GM18868 (cell line): ENCODE measurements around the gene MFSD2B.
"Not testable (repeated sequence)": the region's sequence is repeated elsewhere in the genome, so short reads cannot be mapped to it uniquely, and the experiment has no call there.

Experiments
- ATAC-seq: cut with Tn5 transposase; IDR thresholded peaks from one replicate; pipeline ENCODE4 v1.9.1; 2021; ENCODE audit warnings: mild to moderate bottlenecking, moderate library complexity; ENCODE audit not compliant: unreplicated experiment

The MFSD2B gene

DNA sequence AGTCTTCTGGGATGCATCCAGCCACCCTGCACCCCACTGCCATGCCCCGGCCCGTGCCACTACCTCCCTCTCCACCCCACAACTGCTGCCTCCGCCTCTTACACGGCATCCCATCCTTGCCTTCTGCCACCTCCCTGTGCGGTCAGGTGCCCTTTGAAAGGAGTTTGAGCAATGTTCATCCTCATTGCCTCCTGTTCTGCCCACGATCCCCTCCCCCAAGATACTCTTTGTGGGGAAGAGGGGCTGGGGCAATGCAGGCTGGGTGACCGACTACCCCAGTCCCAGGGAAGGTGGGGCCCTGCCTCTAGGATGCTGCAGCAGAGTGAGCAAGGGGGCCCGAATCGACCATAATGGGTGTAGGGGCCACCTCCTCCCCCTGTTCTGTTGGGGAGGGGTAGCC is 8.4 kb downstream of the MFSD2B start:
- ATAC-seq, result no peak

DNA sequence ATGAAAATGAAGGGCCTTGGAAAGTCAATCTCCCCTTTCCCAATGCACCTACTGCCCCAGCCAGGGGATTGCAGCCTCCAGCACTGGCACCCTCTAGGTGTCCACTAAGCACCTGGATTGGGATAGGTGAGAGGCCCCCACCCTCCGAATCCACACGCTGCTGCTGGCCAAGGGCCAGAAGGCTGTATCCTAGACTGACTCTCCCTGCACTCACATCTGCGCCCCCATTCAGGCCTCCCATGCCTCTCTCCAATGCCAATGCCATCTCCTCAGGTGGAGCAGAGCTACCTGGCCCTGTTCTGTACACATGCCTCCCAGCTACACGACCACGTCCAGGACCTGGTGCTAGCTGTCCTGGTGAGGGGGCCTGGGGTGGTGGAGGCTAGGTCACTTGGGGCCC is 9.8 kb downstream of the MFSD2B start:
- ATAC-seq, result no peak

DNA sequence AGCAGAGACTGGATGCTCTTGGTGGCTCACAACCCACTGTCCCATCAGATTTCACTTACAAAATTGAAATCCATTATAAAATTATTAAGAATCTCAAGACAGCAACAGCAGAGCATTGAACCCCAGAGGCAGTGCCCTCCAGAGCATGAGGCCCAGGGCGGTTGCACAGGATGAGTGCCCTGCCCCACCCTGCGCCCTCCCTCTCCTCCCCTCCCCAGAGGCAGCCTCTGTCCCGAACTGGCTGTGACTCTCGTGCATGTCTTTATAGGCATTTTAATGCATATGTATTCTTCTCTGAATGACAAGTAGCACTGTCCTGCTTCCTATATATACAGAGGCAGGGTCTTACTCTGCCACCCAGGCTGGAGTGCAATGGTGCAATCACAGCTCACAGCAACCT is 10.4 kb downstream of the MFSD2B start:
- no peak for ATAC-seq

DNA sequence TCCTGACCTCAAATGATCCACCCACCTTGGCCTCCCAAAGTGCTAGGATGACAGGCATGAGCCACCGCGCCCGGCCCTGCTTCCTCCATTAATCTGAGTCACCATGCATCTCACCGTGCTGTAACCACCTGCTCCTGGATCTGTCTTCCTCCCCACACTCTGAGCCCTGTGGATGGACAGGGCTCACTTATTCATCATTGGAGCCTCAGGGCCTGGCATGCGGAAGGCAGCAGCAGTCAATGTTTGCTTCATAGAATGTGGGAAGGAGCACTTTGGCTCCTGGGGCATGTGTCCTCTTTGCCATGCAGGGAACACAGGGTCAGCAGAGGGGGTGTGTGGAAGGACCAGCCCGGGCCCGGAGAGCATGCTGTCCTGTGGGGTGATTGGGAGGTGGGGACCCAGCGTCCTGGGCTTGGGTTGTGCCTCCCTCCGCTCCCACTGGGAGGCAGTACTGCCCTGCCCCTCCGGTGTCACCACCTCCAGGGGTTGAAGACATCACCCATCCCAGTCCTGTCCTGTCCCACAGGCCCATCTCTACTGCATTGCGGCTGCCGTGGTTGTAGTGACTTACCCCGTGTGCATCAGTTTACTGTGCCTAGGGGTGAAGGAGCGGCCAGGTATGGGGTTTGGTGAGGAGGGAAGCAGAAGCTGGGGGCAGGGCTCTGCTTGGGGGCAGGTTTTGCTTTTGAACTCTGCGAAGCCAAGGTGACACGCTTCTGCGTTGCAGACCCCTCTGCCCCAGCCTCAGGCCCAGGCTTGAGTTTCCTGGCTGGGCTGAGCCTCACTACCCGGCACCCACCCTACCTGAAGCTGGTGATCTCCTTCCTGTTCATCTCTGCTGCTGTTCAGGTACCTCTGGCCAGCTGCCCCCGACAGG is 11.5 kb downstream of the MFSD2B start:
- no peak for ATAC-seq

DNA sequence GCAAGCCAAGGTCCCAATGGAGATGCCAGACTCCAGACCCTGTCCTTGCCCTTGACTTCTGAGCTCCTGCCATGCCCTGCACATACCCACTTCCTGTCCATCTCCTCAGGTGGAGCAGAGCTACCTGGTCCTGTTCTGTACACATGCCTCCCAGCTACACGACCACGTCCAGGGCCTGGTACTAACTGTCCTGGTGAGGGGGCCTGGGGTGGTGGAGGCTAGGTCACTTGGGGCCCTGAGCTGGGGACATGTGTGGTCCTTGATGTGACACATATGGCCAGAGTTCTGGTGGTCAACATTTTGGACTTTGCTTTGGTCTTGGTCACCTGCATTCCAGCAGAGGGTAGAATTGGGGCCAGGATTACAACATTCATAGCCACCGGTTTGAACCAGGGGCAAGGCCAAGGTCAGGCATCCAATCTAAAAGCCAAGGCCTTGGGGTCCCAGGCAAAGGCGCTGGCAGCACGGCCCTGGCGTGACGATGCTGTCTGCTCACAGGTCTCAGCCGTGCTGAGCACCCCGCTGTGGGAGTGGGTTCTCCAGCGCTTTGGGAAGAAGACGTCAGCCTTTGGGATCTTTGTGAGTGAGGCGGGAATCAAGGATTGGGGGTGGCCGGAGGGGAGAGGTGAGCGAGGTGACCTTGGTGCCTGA is 12.6 kb downstream of the MFSD2B start:
- no peak for ATAC-seq

DNA sequence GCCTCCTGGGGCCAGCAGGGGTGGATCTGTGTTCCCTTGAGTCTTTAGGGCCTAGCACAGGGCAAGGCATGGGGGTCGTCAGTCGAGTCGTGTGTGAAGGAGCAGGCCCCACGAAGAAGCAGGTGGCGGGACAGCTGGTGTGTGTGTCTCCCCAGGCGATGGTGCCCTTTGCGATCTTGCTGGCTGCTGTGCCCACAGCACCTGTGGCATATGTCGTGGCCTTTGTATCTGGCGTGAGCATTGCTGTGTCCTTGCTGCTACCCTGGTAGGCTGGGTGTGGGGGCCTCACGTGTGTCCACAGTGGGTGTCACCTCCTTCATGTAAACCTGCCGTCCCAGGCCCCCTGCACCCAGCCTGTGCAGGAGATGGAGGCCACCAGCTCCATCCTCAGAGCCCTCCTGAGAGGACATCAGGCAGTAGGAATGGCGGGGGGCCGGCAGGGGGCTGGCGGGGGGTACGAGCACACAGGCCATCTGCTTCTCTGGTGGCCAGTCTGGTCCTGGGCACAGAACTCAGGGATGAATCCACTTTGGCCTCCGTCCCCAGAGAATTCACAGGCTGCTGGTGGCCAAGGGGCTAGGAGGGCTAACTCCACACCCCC is 13.2 kb downstream of the MFSD2B start:
- no peak for ATAC-seq

DNA sequence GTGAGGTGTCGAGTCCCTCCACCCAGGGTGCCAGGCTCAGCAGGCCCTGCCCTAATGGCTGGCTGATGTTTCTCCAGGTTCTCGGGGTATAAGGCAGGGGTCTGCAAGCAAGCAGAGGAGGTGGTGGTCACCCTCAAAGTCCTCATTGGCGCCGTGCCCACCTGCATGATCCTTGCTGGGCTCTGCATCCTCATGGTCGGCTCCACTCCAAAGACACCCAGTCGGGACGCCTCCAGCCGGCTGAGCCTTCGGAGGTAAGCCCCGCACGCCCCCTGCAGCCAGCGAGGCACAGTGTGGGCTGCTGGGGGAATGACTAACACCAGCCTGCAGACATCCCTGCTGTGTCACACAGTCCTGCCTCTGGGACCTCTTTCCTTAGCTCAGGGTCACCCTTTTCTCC is 14.1 kb downstream of the MFSD2B start:
- no peak for ATAC-seq

DNA sequence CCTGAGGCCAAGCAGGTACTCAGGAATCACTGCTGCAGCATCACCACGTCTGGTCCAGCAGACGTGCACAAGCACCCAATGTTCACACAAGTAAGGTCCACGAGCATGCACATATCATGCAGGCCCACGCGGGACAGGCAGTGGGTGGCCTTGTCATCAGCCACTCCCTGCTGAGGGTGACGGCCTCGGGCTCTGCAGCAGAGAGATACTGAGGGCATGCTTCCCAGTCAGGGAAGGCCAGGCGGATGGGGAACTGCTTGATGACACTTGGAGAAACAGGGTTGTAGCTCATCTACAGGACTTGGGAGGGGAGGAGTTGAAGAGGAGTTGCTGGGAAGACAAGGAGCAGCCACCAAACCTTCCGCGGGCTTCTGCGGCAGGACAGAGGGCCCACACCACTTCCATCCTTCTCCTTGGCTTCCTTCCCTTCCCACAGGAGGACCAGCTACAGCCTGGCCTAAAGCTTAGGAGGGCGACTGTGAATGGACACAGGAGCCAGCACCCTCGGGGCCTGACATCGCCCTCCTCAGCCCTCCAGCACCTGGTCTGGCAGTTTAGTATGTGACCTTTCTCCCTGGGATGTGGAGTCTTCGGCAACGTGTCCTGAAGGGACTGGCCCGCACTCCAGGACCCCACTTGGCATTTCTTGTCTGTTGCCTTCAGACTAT is 15.2 kb downstream of the MFSD2B start:
- ATAC-seq, result no peak

DNA sequence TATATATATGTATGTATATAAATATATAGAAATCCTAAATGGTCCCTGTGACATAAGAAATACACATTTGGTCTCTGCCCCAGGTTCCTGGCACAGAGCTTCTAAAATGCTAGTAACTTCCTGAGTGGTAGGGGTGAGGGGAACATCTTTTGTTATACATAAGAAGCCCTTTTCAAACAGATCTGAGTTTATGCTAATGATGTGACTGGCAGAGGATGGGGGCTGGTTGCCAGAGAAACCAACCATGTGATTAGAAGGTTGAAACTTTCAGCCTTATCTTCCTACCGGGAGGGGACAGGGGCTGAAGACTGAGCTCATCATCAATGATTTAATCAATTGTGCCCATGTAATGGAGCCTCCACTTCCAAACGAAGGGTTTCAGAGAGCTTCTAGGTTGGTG is 16.3 kb downstream of the MFSD2B start:
- no peak for ATAC-seq

DNA sequence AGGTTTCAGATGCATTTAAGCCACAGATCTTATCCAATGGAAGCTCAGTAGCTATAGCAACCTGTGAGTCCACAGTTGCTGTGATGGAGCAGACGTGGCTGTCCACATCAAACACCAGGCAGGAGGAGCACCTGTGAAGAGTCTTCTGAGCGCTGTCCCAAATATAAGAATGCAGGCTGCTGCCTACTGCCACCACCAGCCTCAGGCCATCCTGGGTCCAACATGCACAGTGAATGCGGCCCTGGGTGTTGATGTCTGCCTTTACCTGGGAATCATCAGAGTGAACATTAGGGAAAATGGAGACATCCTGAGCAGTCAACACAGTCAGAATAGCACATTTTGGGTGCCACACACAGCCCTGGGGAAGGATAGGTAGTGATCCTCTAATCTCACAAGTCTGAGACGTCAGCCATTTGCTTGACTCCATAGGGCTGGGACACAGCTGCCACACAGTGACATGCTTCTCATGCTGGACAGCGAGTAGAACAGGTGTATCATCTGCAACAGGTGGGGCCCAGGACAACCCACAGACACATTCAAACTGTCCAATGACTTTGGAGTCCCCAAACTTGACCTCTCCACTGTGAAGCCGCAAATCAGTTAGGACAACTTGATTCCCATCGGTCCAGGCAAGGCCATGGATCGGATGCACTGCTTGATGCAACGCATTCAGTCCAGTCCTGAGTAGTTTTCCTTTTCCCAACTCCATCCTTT is 29.1 kb downstream of the MFSD2B start:
- no peak for ATAC-seq

DNA sequence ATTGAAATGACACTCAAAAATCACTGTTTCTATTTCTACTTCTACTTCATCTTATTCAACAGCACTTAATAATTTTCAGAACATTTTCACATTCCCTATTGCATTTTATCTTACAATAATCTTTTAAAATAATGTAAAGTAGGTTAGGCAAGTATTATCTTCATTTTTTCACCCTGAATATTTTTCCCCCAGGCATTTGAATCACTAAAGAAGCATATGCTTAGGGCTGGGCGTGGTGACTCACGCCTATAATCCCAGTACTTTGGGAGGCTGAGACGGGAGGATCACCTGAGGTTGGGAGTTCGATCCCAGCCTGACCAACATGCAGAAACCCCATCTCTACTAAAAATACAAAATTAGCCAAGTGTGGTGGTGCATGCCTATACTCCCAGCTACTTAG is 30.6 kb downstream of the MFSD2B start:
- no peak for ATAC-seq

DNA sequence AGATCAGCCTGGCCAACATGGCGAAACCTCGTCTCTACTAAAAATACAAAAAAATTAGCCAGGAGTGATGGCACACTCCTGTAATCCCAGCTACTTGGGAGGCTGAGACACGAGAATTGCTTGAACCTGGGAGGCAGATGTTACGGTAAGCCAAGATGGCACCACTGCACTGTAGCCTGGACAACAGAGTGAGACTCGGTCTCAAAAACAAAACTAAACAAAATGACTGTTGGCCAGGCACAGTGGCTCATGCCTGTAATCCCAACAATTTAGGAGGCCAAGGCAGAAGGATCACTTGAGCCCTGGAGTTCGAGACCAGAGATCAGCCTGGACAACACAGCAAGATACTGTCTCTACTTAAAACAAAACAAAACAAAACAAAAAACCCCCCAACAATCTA is 33.2 kb downstream of the MFSD2B start:
- not testable (repeated sequence) for ATAC-seq

DNA sequence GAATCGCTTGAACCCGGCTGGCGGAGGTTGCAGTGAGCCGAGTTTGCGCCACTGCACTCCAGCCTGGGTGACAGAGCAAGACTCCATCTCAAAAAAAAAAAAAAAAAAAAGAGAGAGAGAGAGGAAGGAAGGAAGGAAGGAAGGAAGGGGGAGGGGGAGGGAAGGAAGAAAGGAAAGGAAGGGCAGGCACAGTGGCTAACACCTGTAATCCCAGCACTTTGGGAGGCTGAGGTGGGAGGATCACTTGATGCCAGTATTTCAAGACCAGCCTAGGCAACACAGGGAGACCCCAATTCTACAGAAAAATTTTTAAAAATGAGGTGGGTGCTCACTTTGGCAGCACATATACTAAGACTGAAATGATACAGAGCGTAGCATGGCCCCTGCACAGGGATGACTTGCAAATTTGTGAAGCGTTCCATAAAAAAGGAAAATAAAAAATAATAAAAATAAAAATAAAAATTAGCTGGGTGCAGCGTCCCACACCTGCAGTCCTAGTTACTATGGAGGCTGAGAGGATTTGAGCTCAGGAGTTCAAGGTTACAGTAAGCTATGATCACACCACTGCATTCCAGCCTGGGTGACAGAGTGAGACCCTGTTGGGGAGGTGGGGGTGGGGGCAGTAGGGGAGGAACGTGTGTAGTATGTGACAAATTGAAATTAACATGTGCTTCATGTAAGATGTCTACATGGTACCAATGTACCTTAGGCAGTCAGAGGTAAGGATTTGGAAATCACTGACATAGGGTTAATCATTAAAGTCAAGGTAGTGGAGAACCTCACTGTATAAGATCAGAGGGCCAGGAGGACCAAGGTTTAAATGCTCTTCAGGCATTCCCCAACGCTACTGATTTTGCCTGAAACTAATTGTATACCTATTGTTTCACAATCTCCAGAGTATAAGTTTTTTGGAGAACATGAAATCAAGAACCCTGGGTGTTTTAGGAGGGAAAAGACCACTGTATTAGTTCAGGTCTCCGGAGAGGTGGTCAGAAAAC is 35.9 kb downstream of the MFSD2B start:
- no peak for ATAC-seq

DNA sequence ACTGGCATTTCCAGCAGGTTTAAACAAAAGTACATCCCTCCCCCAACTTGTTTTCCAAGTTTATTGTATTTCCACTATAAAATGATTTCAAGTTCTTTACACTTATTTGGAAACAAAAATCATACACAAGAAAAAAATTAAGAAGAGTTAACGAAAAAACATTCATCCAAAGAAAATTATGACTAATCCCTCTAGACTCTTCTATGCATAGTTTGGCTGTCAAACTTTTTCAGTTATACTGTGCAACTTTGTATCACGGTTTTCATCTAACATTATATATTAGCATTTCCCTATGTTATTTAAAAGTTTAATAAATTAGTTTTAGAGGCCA is 36.7 kb downstream of the MFSD2B start:
- no peak for ATAC-seq

DNA sequence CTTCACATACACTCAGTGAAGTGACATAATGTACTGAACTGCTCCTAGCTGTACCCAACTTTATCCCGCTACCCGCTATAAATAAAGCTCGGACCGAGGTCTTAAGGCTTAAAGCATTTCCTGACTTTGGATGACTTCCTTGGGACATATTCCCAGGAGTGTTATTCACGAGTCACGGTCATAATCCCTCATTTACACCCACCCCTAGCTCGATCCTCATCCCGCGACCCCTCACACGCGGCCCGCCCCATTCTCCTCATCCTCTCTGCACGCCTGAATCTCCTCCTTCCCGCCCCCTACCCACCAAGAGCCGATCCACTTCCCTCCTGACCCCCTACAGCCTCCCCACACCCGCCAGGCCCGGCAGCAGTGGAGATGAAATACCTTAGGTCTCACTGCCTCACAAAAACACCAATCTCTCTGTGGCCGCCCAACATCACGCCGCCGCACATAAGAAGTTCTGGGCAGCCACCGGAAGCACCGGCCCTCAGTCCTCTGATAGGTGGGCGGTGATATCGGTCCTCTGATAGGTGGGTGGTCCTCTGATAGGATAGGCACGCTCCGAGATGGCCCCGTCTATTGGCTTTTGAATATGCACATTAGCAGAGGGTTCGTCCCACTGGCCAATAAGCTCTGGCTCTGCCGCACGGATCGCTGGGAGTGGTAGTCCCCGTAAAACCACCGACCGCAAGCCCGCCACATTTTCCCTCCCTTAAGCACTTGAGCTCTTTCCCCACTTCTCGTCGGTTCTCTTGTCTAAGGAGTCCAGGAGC is 37.2 kb downstream of the MFSD2B start, which contains the start of gene WDCP:
TSS of gene WDCP (minus strand) at position 462 of the 773 bp plus-strand sequence. CDS start 7,897 bp downstream, outside the sequence.
- ATAC-seq, result peak; percentile 99

DNA sequence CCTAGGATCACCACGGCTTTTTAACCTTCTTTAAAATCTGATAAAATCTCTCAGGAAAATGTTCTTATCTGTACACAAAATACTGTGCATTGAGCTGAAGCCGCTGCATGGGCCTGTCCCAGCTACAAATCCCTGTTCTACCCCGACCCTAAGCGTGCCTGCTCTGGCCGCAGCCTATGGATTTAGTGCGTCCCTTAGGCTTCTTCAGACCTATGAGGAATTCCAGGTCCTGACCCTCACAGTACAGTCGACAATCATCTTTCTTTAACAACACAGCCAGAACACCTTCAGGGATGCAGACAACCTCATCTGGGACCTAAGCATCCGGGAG is 37.8 kb downstream of the MFSD2B start:
- peak; percentile 2 for ATAC-seq

DNA sequence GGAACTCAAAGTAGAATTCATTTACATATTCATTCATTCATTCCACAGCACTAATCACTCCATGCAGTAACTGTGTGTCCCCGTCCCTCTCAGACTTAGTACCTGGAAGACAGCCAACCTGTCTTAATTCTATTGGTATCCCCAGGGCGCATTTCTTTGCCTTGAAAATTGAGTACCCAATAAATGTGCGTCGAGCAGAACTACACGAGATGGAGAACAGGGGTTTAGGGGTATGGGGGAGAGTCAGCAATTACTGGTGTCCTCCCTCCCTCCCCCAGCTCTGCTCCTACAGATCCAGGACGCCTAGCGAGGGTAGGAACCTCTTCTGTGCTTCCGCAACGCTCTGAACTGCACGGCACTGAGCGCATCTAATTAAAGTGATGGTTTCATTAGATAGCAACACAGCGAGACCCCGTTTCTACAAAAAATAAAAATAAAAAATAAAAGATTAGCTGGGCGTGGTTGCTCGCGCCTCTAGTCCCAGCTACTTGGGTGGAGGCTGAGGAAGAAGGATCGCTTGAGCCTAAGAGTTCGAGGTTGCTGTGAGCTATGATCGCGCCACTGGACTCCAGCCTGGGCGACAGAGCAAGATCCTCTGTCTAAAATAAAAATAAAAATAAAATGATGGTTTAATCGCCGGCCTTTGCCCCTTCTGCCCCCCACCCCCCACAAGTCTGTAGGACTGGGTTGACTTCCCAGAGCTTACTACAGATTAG is 39.0 kb downstream of the MFSD2B start:
- no peak for ATAC-seq

DNA sequence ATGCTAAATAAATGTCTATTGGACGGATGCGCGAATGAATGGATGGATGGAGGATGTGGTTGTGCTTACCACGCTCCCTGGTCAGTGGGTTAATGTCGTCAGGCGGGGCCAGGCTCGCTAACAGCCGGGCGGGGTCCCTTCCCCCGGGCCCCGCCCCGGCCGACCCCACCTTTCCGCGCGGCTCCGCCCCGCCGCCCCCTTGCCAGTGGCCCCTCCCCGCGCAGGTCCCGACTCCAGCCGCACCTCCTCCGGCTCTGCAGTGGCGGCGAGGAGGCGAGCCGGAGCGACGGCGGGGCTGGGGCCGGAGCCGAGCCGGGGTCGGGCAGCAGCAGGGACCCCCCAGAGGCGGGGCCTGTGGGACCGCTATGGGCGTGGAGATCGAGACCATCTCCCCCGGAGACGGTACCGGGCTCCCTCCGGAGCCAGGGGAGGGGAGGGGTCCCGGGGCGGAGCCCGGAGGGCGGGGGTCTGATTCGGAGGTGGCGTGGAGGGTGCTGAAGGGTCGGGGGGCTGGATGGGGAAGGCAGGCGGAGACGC is 39.7 kb downstream of the MFSD2B start, which contains the start of gene FKBP1B:
TSS of gene FKBP1B (plus strand) at position 257 of the 537 bp plus-strand sequence. CDS start at position 366, 109 bp downstream.
- ATAC-seq, result no peak
